ENCODE data around the gene DEFB114. TPM values are rescaled to one million over a fixed set of nuclear protein-coding genes. Genes with fewer than 3 reads are reported as not detected.

Gene DEFB114
- not detected in 2 replicates for total RNA-seq (2014; rRNA removed; shearing (Covaris generic))
- not detected in 2 replicates for polyA plus RNA-seq (2016; fragmentation: Nextera tagmentation; extraction: Ambion mirVana)

DNA sequence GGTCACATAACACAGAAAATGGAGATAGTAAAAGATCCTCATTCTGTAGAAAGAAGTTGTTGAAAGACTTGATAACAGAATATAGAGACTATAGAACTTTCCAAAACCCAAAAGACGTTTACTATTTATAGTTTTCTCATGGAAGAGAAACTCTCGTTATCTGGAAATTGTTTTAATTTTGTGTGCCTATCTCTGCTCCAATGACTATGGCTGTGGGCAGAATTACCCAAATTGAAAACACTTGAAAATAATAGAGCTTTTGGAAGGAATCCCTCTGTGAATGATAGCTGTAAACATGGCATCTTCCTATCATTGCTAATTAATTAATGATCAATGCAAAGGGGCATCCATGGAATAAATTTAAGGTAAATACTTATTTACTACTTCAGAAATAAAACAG, at the start of gene DEFB114:
Gene DEFB114, minus strand, starts transcription at position 101 of the 400 bp plus-strand sequence. Its CDS starts 59 bp downstream, at position 42.
- 9 to 11% methylated on average over 2 of the region's 2 CpGs for WGBS, 2 experiments (ENCODE audit: low coverage in 1 of 2, low lambda C conversion rate in 2 of 2, missing lambda C conversion rate in 2 of 2)
- TF ChIP-seq EZH2phosphoT487 (IDR thresholded peaks at IDR 0.05; ENCODE audit: insufficient read depth, low read depth) (no peak), EZH2 (IDR thresholded peaks at IDR 0.05; ENCODE audit: insufficient read depth, poor library complexity, severe bottlenecking) (no peak)
- no peak within 1 kb of the TSS for H3K27ac ChIP-seq
- in situ Hi-C loops (cut with MboI) = no loop called here
- no peak within 1 kb of the TSS for H3K4me2 ChIP-seq (ENCODE audit: unreplicated experiment)
- H3K4me1 ChIP-seq (ENCODE audit: insufficient read depth) = no peaks in the 10 kb centered on the region
- no peak for DNase-seq
- H3K4me3 ChIP-seq = no peak within 1 kb of the TSS
- no peaks in the 10 kb centered on the region for H3F3A ChIP-seq (ENCODE audit: insufficient read depth)
- no peak within 1 kb of the TSS for H2AFZ ChIP-seq
- H3K36me3 ChIP-seq (ENCODE audit: low read depth) = no peaks in the 10 kb centered on the region
- no peaks in the 10 kb centered on the region for H4K20me1 ChIP-seq (ENCODE audit: insufficient read depth)
- no peak within 1 kb of the TSS for H3K9ac ChIP-seq
- no peaks in the 10 kb centered on the region for H3K9me3 ChIP-seq (ENCODE audit: low read depth)
- H3K27me3 ChIP-seq (replicated peaks; ENCODE audit: insufficient read depth) = no peaks in the 10 kb centered on the region
- H3K9me2 ChIP-seq (ENCODE audit: insufficient read depth) = no peaks in the 10 kb centered on the region; the same call in 1 of the 2 replicates
- H3K79me2 ChIP-seq (ENCODE audit: insufficient read depth) = no peaks in the 10 kb centered on the region

DNA sequence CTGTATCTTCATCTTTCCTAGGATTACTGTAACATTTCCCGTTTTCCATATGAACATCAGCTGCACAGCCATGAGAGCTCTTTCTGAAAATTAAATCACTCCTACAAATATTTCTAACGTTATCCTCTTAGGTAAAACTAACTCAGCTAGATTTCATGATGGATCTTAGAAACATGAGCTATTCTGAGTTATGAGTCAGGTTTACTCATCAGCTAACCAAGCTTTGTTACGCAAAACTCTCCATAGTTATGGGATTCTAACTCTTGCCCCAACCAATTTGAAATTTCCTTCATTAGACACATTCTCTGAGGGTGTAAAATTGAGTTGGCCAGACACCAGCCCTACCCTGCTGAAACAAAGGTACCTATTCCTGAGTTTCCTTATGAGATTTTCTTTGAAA, 43.9 kb upstream of the DEFB114 start:
- Histone ChIP-seq H3K27ac (no peak overlapping the region), H4K20me1 (ENCODE audit: insufficient read depth) (no peaks in the 10 kb centered on the region), H3K9me2 (ENCODE audit: insufficient read depth) (no peaks in the 10 kb centered on the region), H3K4me3 (no peak overlapping the region), H3K27me3 (replicated peaks; ENCODE audit: insufficient read depth) (no peaks in the 10 kb centered on the region), H3K9ac (no peak overlapping the region), H2AFZ (no peak overlapping the region), H3K79me2 (ENCODE audit: insufficient read depth) (no peaks in the 10 kb centered on the region), H3K4me2 (ENCODE audit: unreplicated experiment) (no peak overlapping the region), H3K4me1 (ENCODE audit: insufficient read depth) (no peaks in the 10 kb centered on the region), H3K9me3 (ENCODE audit: low read depth) (no peaks in the 10 kb centered on the region), H3F3A (ENCODE audit: insufficient read depth) (no peaks in the 10 kb centered on the region), H3K36me3 (ENCODE audit: low read depth) (no peaks in the 10 kb centered on the region)
- WGBS, 2 experiments (ENCODE audit: low coverage in 1 of 2, low lambda C conversion rate in 2 of 2, missing lambda C conversion rate in 2 of 2) = 34 to 35% methylated on average over 3 of the region's 3 CpGs
- in situ Hi-C loops (cut with MboI) = no loop called here
- peak; percentile 36 for DNase-seq
- TF ChIP-seq EZH2 (IDR thresholded peaks at IDR 0.05; ENCODE audit: insufficient read depth, poor library complexity, severe bottlenecking) = no peak
- TF ChIP-seq EZH2phosphoT487 (IDR thresholded peaks at IDR 0.05; ENCODE audit: insufficient read depth, low read depth) = no peak

- no peak for DNase-seq
- Histone ChIP-seq H3K36me3 (ENCODE audit: low read depth) (no peaks in the 10 kb centered on the region), H3F3A (ENCODE audit: insufficient read depth) (no peaks in the 10 kb centered on the region), H3K9ac (no peak overlapping the region), H3K9me3 (ENCODE audit: low read depth) (no peaks in the 10 kb centered on the region), H3K79me2 (ENCODE audit: insufficient read depth) (no peaks in the 10 kb centered on the region), H3K27me3 (replicated peaks; ENCODE audit: insufficient read depth) (no peaks in the 10 kb centered on the region), H2AFZ (no peak overlapping the region), H3K9me2 (ENCODE audit: insufficient read depth) (no peaks in the 10 kb centered on the region), H3K4me1 (ENCODE audit: insufficient read depth) (no peaks in the 10 kb centered on the region), H3K4me3 (no peak overlapping the region), H3K4me2 (ENCODE audit: unreplicated experiment) (no peak overlapping the region), H4K20me1 (ENCODE audit: insufficient read depth) (no peaks in the 10 kb centered on the region), H3K27ac (no peak overlapping the region)
- TF ChIP-seq EZH2 (IDR thresholded peaks at IDR 0.05; ENCODE audit: insufficient read depth, poor library complexity, severe bottlenecking) (no peak), EZH2phosphoT487 (IDR thresholded peaks at IDR 0.05; ENCODE audit: insufficient read depth, low read depth) (no peak)
- in situ Hi-C loops (cut with MboI) = no loop called here
- 3% methylated on average over 3 of the region's 3 CpGs for WGBS, 2 experiments (ENCODE audit: low coverage in 1 of 2, low lambda C conversion rate in 2 of 2, missing lambda C conversion rate in 2 of 2)
These were observed 39.2 kb upstream of the DEFB114 start for GRCh38 chr6:50003139-50003538.

- TF ChIP-seq EZH2phosphoT487 (IDR thresholded peaks at IDR 0.05; ENCODE audit: insufficient read depth, low read depth) = no peak
- Histone ChIP-seq H3K27me3 (replicated peaks; ENCODE audit: insufficient read depth) (no peaks in the 10 kb centered on the region), H3K36me3 (ENCODE audit: low read depth) (no peaks in the 10 kb centered on the region), H3F3A (ENCODE audit: insufficient read depth) (no peaks in the 10 kb centered on the region), H4K20me1 (ENCODE audit: insufficient read depth) (no peaks in the 10 kb centered on the region), H3K9me3 (ENCODE audit: low read depth) (no peaks in the 10 kb centered on the region), H3K4me1 (ENCODE audit: insufficient read depth) (no peaks in the 10 kb centered on the region), H2AFZ (no peak overlapping the region), H3K4me3 (no peak overlapping the region), H3K4me2 (ENCODE audit: unreplicated experiment) (no peak overlapping the region), H3K9me2 (ENCODE audit: insufficient read depth) (no peaks in the 10 kb centered on the region), H3K9ac (no peak overlapping the region), H3K79me2 (ENCODE audit: insufficient read depth) (no peaks in the 10 kb centered on the region), H3K27ac (no peak overlapping the region)
- in situ Hi-C loops (cut with MboI) = no loop called here
- no peak for DNase-seq
These were observed 31.3 kb upstream of the DEFB114 start for GRCh38 chr6:49995278-49995677.

DNA sequence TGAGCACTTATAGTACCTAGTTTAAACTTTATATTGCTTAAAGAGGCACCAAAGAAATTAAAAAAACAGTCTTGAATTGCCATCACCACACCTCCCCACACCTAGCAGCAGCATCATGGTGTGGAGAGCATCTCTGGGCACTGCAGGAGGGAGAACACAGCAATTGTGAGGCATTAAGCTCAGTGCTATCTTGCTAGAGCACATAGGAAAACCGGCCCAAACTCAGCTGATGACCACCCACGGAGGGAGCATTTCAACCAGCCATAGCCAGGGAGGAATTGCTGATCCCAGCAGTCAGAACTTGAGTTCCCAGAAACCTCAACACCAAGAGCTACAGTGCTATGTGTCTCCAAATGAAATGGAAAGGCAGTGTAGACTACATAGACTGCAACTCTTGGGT, 24.9 kb upstream of the DEFB114 start:
- no peaks in the 10 kb centered on the region for H3K9me2 ChIP-seq (ENCODE audit: insufficient read depth)
- H3K79me2 ChIP-seq (ENCODE audit: insufficient read depth) = no peaks in the 10 kb centered on the region
- no peaks in the 10 kb centered on the region for H3K4me1 ChIP-seq (ENCODE audit: insufficient read depth)
- no peaks in the 10 kb centered on the region for H3K27me3 ChIP-seq (replicated peaks; ENCODE audit: insufficient read depth)
- H3K9ac ChIP-seq = no peak overlapping the region
- no peak overlapping the region for H3K27ac ChIP-seq
- no peak for DNase-seq
- H4K20me1 ChIP-seq (ENCODE audit: insufficient read depth) = no peaks in the 10 kb centered on the region
- H3K36me3 ChIP-seq (ENCODE audit: low read depth) = no peaks in the 10 kb centered on the region
- no peak overlapping the region for H3K4me2 ChIP-seq (ENCODE audit: unreplicated experiment)
- H3K4me3 ChIP-seq = no peak overlapping the region
- no peaks in the 10 kb centered on the region for H3F3A ChIP-seq (ENCODE audit: insufficient read depth)
- 3% methylated on average over 2 of the region's 2 CpGs for WGBS, 2 experiments (ENCODE audit: low coverage in 1 of 2, low lambda C conversion rate in 2 of 2, missing lambda C conversion rate in 2 of 2)
- H2AFZ ChIP-seq = no peak overlapping the region
- no peaks in the 10 kb centered on the region for H3K9me3 ChIP-seq (ENCODE audit: low read depth)
- in situ Hi-C loops (cut with MboI) = no loop called here
- TF ChIP-seq EZH2phosphoT487 (IDR thresholded peaks at IDR 0.05; ENCODE audit: insufficient read depth, low read depth) = no peak
- no peak for TF ChIP-seq EZH2 (IDR thresholded peaks at IDR 0.05; ENCODE audit: insufficient read depth, poor library complexity, severe bottlenecking)
